WTC11 (cell line): ENCODE data around the gene UBQLN1.

Experiments
- ESRRA ChIP-seq: sonication (generic); formaldehyde crosslinking; IDR thresholded peaks from 2 replicates; pipeline ENCODE4 v1.8.1; 2022; ENCODE audit warnings: mild to moderate bottlenecking, missing genetic modification reagents, borderline replicate concordance
- KAT7 ChIP-seq: sonication (generic); formaldehyde crosslinking; IDR thresholded peaks from 2 replicates; pipeline ENCODE4 v1.8.1; 2023; ENCODE audit warnings: missing genetic modification reagents, mild to moderate bottlenecking, borderline replicate concordance
- MYBL2 ChIP-seq: sonication (generic); formaldehyde crosslinking; IDR thresholded peaks from 2 replicates; pipeline ENCODE4 v1.8.1; 2023; ENCODE audit warnings: mild to moderate bottlenecking, moderate library complexity, missing genetic modification reagents
- TP53 ChIP-seq: sonication (generic); formaldehyde crosslinking; IDR thresholded peaks from 2 replicates; pipeline ENCODE4 v1.8.1; 2023; ENCODE audit warnings: mild to moderate bottlenecking, missing genetic modification reagents
- ZNF263 ChIP-seq: sonication (generic); formaldehyde crosslinking; IDR thresholded peaks from 2 replicates; pipeline ENCODE4 v1.8.1; 2022; ENCODE audit warnings: low read depth, mild to moderate bottlenecking, moderate library complexity, missing genetic modification reagents
- TF ChIP-seq, protein P1 (sequence below): sonication (generic); formaldehyde crosslinking; IDR thresholded peaks from 2 replicates; pipeline ENCODE4 v1.8.1; 2022; ENCODE audit warnings: low read depth, mild to moderate bottlenecking, moderate library complexity, missing genetic modification reagents, borderline replicate concordance
- TF ChIP-seq, protein P2 (sequence below): sonication (generic); formaldehyde crosslinking; IDR thresholded peaks from 2 replicates; pipeline ENCODE4 v1.8.0; 2023; ENCODE audit warnings: missing genetic modification reagents
- TF ChIP-seq, protein P3 (sequence below): sonication (generic); formaldehyde crosslinking; IDR thresholded peaks from 2 replicates; pipeline ENCODE4 v1.8.1; 2022; ENCODE audit warnings: missing genetic modification reagents, borderline replicate concordance

DNA sequence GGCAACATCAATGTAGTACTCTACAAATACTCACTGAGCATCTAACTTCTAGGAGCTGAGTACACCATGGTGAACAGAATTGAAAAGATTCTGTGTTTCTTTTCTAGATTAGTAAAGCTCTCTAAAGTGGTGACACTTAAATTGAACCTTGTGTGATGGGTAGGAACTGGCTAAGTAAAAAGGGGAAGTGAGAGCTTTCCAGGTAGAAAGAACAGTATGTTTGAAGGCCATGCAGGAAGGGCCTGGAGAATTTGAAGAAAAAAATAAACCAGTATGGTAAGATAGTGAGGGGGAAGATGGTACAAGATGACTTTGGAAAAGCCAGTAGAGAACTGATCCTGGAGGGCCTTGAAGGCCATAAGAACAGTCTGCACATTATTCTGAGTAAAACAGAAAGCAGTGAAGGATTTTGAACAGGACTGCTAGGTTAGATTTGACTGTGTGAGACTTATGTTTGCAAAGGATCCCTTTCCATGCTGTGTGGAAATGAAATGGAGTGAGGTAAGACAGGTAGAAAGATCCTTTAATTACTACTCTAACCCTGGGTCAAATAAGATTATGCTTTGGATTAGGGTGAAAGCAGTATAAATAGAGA, 46.7 kb upstream of the UBQLN1 start:
- TF ChIP-seq ZNF263 (CRISPR knock-in tag) (no peak), ESRRA (no peak), TP53 (CRISPR knock-in tag) (no peak), KAT7 (no peak), MYBL2 (CRISPR knock-in tag) (no peak)
- TF ChIP-seq, protein P1, sequence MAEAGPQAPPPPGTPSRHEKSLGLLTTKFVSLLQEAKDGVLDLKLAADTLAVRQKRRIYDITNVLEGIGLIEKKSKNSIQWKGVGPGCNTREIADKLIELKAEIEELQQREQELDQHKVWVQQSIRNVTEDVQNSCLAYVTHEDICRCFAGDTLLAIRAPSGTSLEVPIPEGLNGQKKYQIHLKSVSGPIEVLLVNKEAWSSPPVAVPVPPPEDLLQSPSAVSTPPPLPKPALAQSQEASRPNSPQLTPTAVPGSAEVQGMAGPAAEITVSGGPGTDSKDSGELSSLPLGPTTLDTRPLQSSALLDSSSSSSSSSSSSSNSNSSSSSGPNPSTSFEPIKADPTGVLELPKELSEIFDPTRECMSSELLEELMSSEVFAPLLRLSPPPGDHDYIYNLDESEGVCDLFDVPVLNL (CRISPR knock-in tag) = no peak
- TF ChIP-seq, protein P2, sequence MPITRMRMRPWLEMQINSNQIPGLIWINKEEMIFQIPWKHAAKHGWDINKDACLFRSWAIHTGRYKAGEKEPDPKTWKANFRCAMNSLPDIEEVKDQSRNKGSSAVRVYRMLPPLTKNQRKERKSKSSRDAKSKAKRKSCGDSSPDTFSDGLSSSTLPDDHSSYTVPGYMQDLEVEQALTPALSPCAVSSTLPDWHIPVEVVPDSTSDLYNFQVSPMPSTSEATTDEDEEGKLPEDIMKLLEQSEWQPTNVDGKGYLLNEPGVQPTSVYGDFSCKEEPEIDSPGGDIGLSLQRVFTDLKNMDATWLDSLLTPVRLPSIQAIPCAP (CRISPR knock-in tag) = no peak
- TF ChIP-seq, protein P3, sequence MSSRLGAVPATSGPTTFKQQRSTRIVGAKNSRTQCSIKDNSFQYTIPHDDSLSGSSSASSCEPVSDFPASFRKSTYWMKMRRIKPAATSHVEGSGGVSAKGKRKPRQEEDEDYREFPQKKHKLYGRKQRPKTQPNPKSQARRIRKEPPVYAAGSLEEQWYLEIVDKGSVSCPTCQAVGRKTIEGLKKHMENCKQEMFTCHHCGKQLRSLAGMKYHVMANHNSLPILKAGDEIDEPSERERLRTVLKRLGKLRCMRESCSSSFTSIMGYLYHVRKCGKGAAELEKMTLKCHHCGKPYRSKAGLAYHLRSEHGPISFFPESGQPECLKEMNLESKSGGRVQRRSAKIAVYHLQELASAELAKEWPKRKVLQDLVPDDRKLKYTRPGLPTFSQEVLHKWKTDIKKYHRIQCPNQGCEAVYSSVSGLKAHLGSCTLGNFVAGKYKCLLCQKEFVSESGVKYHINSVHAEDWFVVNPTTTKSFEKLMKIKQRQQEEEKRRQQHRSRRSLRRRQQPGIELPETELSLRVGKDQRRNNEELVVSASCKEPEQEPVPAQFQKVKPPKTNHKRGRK (CRISPR knock-in tag) = no peak
